ENCODE results near the gene ANKK1.

Gene ANKK1, protein sequence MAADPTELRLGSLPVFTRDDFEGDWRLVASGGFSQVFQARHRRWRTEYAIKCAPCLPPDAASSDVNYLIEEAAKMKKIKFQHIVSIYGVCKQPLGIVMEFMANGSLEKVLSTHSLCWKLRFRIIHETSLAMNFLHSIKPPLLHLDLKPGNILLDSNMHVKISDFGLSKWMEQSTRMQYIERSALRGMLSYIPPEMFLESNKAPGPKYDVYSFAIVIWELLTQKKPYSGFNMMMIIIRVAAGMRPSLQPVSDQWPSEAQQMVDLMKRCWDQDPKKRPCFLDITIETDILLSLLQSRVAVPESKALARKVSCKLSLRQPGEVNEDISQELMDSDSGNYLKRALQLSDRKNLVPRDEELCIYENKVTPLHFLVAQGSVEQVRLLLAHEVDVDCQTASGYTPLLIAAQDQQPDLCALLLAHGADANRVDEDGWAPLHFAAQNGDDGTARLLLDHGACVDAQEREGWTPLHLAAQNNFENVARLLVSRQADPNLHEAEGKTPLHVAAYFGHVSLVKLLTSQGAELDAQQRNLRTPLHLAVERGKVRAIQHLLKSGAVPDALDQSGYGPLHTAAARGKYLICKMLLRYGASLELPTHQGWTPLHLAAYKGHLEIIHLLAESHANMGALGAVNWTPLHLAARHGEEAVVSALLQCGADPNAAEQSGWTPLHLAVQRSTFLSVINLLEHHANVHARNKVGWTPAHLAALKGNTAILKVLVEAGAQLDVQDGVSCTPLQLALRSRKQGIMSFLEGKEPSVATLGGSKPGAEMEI

GRCh38 chr11:113387605-113388211 lies at the start of gene ANKK1:
ANKK1 (plus strand) TSS chr11:113387779; CDS start chr11:113387885, 106 bp downstream.
- ATAC-seq (ENCODE audit: low read depth) (no peak), DNase-seq (ENCODE audit: low spot score) (no peak)
- peaks cover 26% of the 10 kb centered on the region for H3K4me1 ChIP-seq (ENCODE audit: insufficient read depth, poor library complexity, severe bottlenecking)
- H3K4me3 ChIP-seq (ENCODE audit: severe bottlenecking): no peak within 1 kb of the TSS
- no peaks in the 10 kb centered on the region for H3K27me3 ChIP-seq (ENCODE audit: insufficient read depth, poor library complexity, severe bottlenecking)
- H3K9me3 ChIP-seq (ENCODE audit: severe bottlenecking): no peaks in the 10 kb centered on the region
- TF ChIP-seq, protein P1, sequence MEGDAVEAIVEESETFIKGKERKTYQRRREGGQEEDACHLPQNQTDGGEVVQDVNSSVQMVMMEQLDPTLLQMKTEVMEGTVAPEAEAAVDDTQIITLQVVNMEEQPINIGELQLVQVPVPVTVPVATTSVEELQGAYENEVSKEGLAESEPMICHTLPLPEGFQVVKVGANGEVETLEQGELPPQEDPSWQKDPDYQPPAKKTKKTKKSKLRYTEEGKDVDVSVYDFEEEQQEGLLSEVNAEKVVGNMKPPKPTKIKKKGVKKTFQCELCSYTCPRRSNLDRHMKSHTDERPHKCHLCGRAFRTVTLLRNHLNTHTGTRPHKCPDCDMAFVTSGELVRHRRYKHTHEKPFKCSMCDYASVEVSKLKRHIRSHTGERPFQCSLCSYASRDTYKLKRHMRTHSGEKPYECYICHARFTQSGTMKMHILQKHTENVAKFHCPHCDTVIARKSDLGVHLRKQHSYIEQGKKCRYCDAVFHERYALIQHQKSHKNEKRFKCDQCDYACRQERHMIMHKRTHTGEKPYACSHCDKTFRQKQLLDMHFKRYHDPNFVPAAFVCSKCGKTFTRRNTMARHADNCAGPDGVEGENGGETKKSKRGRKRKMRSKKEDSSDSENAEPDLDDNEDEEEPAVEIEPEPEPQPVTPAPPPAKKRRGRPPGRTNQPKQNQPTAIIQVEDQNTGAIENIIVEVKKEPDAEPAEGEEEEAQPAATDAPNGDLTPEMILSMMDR (IDR thresholded peaks at IDR 0.05; ENCODE audit: poor library complexity, severe bottlenecking): no peak
- no peak within 1 kb of the TSS for H3K27ac ChIP-seq (ENCODE audit: poor library complexity, severe bottlenecking)
- no peaks in the 10 kb centered on the region for H3K36me3 ChIP-seq (ENCODE audit: low read depth)

DNA sequence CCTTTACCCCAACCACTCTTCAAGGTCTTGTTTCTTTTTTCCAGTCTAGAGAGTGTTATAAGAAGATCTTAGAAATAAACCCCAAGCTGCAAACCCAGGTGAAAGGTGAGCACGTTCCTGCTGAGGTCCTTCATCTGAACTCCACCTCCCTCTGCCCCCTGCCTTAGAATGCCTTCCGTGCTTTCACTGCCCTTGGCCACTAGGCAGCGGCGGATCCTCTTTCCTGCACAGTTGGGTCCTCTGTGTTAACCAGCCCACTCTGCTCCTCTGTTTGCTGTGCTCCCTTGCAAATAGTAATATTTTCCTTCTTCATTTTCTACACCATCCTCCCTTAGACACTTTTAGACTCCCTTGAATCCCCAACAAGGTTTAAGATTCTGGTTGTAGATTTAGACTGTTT lies 48.8 kb upstream of the ANKK1 start:
- H3K36me3 ChIP-seq (ENCODE audit: low read depth): peaks cover 26% of the 10 kb centered on the region
- DNase-seq (ENCODE audit: low spot score) (no peak), ATAC-seq (ENCODE audit: low read depth) (no peak)
- H3K27me3 ChIP-seq (ENCODE audit: insufficient read depth, poor library complexity, severe bottlenecking): no peaks in the 10 kb centered on the region
- TF ChIP-seq, protein P1 (IDR thresholded peaks at IDR 0.05; ENCODE audit: poor library complexity, severe bottlenecking): no peak
- no peaks in the 10 kb centered on the region for H3K9me3 ChIP-seq (ENCODE audit: severe bottlenecking)
- H3K4me3 ChIP-seq (ENCODE audit: severe bottlenecking): no peak overlapping the region
- no peaks in the 10 kb centered on the region for H3K4me1 ChIP-seq (ENCODE audit: insufficient read depth, poor library complexity, severe bottlenecking)
- H3K27ac ChIP-seq (ENCODE audit: poor library complexity, severe bottlenecking): no peak overlapping the region

GRCh38 chr11:113339929-113340589 lies 47.5 kb upstream of the ANKK1 start:
- H3K27ac ChIP-seq (ENCODE audit: poor library complexity, severe bottlenecking): no peak overlapping the region
- no peaks in the 10 kb centered on the region for H3K27me3 ChIP-seq (ENCODE audit: insufficient read depth, poor library complexity, severe bottlenecking)
- DNase-seq (ENCODE audit: low spot score): no peak
- no peak overlapping the region for H3K4me3 ChIP-seq (ENCODE audit: severe bottlenecking)
- peaks cover 7% of the 10 kb centered on the region for H3K4me1 ChIP-seq (ENCODE audit: insufficient read depth, poor library complexity, severe bottlenecking)
- H3K9me3 ChIP-seq (ENCODE audit: severe bottlenecking): no peaks in the 10 kb centered on the region
- TF ChIP-seq, protein P1 (IDR thresholded peaks at IDR 0.05; ENCODE audit: poor library complexity, severe bottlenecking): no peak
- no peak for ATAC-seq (ENCODE audit: low read depth)
- H3K36me3 ChIP-seq (ENCODE audit: low read depth): peaks cover 36% of the 10 kb centered on the region

GRCh38 chr11:113341388-113342165 lies 46.0 kb upstream of the ANKK1 start:
- ATAC-seq (ENCODE audit: low read depth) (no peak), DNase-seq (ENCODE audit: low spot score) (no peak)
- Histone ChIP-seq H3K4me1 (ENCODE audit: insufficient read depth, poor library complexity, severe bottlenecking) (peaks cover 21% of the 10 kb centered on the region), H3K36me3 (ENCODE audit: low read depth) (peaks cover 22% of the 10 kb centered on the region), H3K4me3 (ENCODE audit: severe bottlenecking) (no peak overlapping the region), H3K27me3 (ENCODE audit: insufficient read depth, poor library complexity, severe bottlenecking) (no peaks in the 10 kb centered on the region), H3K27ac (ENCODE audit: poor library complexity, severe bottlenecking) (no peak overlapping the region), H3K9me3 (ENCODE audit: severe bottlenecking) (no peaks in the 10 kb centered on the region)
- TF ChIP-seq, protein P1 (IDR thresholded peaks at IDR 0.05; ENCODE audit: poor library complexity, severe bottlenecking): no peak

Measured in RWPE2 (cell line).